Epithelial cell of esophagus (primary cell): ENCODE results near the gene AGPAT3.

Experiments used
- DNase-seq: peaks from one replicate; pipeline ENCODE4 v3.0.0; 2010; ENCODE audit warnings: low read depth
- H3K4me3 ChIP-seq: 2 replicates; pipeline ENCODE4 v1.5.1; 2011; ENCODE audit warnings: mild to moderate bottlenecking, low read length, control low read depth
- CTCF ChIP-seq: IDR thresholded peaks from 2 replicates; pipeline ENCODE4 v1.5.1; 2011; ENCODE audit warnings: low read depth, mild to moderate bottlenecking, low read length, control low read depth, inconsistent platforms; ENCODE audit not compliant: insufficient read depth; ENCODE audit errors: missing control alignments

The AGPAT3 gene

GRCh38 chr21:43956019-43956669, 91.1 kb downstream of the AGPAT3 start:
- DNase-seq = no peak
- no peak for TF ChIP-seq CTCF
- H3K4me3 ChIP-seq = no peak overlapping the region

GRCh38 chr21:43956670-43957035, 91.6 kb downstream of the AGPAT3 start:
- H3K4me3 ChIP-seq = no peak overlapping the region
- TF ChIP-seq CTCF = no peak
- no peak for DNase-seq

- no peak for DNase-seq
- no peak overlapping the region for H3K4me3 ChIP-seq
- TF ChIP-seq CTCF = no peak
Observed at GRCh38 chr21:43957128-43957571, 92.1 kb downstream of the AGPAT3 start.

GRCh38 chr21:43957611-43958362, 92.8 kb downstream of the AGPAT3 start:
- TF ChIP-seq CTCF = no peak

GRCh38 chr21:43958364-43959158, 93.5 kb downstream of the AGPAT3 start:
- no peak for TF ChIP-seq CTCF
- no peak overlapping the region for H3K4me3 ChIP-seq
- DNase-seq = no peak

More at GRCh38 chr21:43957611-43958362, 92.8 kb downstream of the AGPAT3 start:
- no peak for DNase-seq
- no peak overlapping the region for H3K4me3 ChIP-seq

GRCh38 chr21:43959231-43960116, 94.5 kb downstream of the AGPAT3 start:
- no peak overlapping the region for H3K4me3 ChIP-seq
- no peak for DNase-seq
- no peak for TF ChIP-seq CTCF
